Measurements from ENCODE around the gene RBBP8NL. TPM values are rescaled to one million over a fixed set of nuclear protein-coding genes. Genes with fewer than 3 reads are reported as not detected.

Gene RBBP8NL
- total RNA-seq, 2 donors from 2014 or later, result 0.40 TPM; not detected in 1

- H3K4me3 Mint-ChIP-seq, result no peak overlapping the region
- no peak for DNase-seq
- no peak overlapping the region for H3K27ac ChIP-seq (ENCODE audit: low read depth, low read length)
- peaks cover 10% of the 10 kb centered on the region for H3K4me1 ChIP-seq (ENCODE audit: control insufficient read depth, insufficient read depth, low read length)
- H3K27ac Mint-ChIP-seq, result no peak overlapping the region
- TF ChIP-seq, protein P1, sequence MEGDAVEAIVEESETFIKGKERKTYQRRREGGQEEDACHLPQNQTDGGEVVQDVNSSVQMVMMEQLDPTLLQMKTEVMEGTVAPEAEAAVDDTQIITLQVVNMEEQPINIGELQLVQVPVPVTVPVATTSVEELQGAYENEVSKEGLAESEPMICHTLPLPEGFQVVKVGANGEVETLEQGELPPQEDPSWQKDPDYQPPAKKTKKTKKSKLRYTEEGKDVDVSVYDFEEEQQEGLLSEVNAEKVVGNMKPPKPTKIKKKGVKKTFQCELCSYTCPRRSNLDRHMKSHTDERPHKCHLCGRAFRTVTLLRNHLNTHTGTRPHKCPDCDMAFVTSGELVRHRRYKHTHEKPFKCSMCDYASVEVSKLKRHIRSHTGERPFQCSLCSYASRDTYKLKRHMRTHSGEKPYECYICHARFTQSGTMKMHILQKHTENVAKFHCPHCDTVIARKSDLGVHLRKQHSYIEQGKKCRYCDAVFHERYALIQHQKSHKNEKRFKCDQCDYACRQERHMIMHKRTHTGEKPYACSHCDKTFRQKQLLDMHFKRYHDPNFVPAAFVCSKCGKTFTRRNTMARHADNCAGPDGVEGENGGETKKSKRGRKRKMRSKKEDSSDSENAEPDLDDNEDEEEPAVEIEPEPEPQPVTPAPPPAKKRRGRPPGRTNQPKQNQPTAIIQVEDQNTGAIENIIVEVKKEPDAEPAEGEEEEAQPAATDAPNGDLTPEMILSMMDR (conservative IDR thresholded peaks at IDR 0.05), result no peak
- no peak overlapping the region for H3K9ac ChIP-seq (ENCODE audit: extremely low read depth, low read length, poor library complexity, severe bottlenecking)
- H3K27me3 ChIP-seq (ENCODE audit: control insufficient read depth, insufficient read depth, low read length, poor library complexity, severe bottlenecking), result peaks cover 9% of the 10 kb centered on the region
- no peak overlapping the region for H3K4me3 ChIP-seq (ENCODE audit: low read length)
- no peaks in the 10 kb centered on the region for H3K9me3 Mint-ChIP-seq
- H3K4me1 Mint-ChIP-seq, result peaks cover 15% of the 10 kb centered on the region
- peaks cover 3% of the 10 kb centered on the region for H3K27me3 Mint-ChIP-seq (ENCODE audit: insufficient read depth)
- H3K36me3 ChIP-seq (ENCODE audit: control insufficient read depth, insufficient read depth, low read length), result no peaks in the 10 kb centered on the region
- 80 to 93% methylated on average over 3 to 23 of the region's 23 CpGs for WGBS, 2 experiments (ENCODE audit: insufficient coverage in 1 of 2, insufficient read length in 1 of 2)
- no peaks in the 10 kb centered on the region for H3K9me3 ChIP-seq (ENCODE audit: control insufficient read depth, low read length)
- H3K36me3 Mint-ChIP-seq (ENCODE audit: low read depth), result no peaks in the 10 kb centered on the region
These were observed 2.3 kb upstream of the RBBP8NL start for GRCh38 chr20:62429455-62430310.

DNA sequence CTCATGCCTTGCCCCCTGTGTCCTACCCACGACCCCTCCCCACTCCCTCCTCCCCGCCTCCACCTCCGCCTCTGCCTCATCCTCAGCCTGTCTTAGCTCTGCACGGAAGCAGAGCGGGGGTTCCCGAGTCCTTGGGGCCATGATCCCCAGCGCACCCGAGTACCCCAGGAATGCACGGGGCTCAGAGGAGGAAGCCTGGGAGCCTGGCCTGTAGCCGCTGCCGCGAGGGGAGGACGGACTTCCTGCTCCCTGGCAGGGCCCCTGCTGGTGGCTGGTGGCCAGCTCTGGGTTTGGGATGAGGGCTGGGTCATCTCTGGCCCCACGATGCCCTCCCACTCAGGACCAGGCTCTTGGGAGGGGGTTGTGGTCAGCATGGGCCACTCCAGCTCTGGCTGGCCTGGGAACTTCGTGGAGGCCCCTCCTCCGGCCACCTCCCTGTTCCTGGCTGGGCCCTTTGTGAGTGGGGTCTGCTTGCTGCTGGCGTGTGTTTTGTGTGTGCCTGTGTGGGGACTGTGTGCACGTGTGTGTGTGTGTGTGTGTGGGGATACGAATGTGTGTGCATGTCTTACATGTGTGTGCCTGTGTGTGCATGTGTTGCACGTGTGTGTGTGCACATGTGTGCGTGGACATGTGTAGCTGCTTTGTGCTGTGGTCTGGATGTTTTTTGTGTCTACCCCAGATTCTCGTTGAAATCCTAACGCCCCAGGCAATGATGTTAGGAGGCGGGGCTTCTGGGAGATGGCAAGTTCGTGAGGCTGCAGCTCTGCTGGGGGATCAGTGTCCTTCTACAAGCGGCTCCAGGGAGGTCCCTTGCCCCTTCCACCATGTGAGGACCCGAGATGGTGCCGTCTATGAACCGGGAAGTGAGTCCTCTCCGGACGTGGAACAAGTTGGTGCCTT, 1.3 kb upstream of the RBBP8NL start:
- H3K36me3 Mint-ChIP-seq (ENCODE audit: low read depth), result no peaks in the 10 kb centered on the region
- Histone ChIP-seq H3K9me3 (ENCODE audit: control insufficient read depth, low read length) (no peaks in the 10 kb centered on the region), H3K27me3 (ENCODE audit: control insufficient read depth, insufficient read depth, low read length, poor library complexity, severe bottlenecking) (peaks cover 9% of the 10 kb centered on the region), H3K4me3 (ENCODE audit: low read length) (no peak overlapping the region), H3K4me1 (ENCODE audit: control insufficient read depth, insufficient read depth, low read length) (peaks cover 10% of the 10 kb centered on the region), H3K36me3 (ENCODE audit: control insufficient read depth, insufficient read depth, low read length) (no peaks in the 10 kb centered on the region), H3K27ac (ENCODE audit: low read depth, low read length) (no peak overlapping the region), H3K9ac (ENCODE audit: extremely low read depth, low read length, poor library complexity, severe bottlenecking) (no peak overlapping the region)
- no peak overlapping the region for H3K4me3 Mint-ChIP-seq
- no peaks in the 10 kb centered on the region for H3K9me3 Mint-ChIP-seq
- WGBS, 2 experiments (ENCODE audit: insufficient coverage in 1 of 2, insufficient read length in 1 of 2), result 90 to 93% methylated on average over 16 to 31 of the region's 31 CpGs
- H3K27me3 Mint-ChIP-seq (ENCODE audit: insufficient read depth), result peaks cover 3% of the 10 kb centered on the region
- H3K27ac Mint-ChIP-seq, result no peak overlapping the region
- H3K4me1 Mint-ChIP-seq, result peaks cover 15% of the 10 kb centered on the region
- TF ChIP-seq, protein P1 (conservative IDR thresholded peaks at IDR 0.05), result peak; percentile 10
- no peak for DNase-seq

DNA sequence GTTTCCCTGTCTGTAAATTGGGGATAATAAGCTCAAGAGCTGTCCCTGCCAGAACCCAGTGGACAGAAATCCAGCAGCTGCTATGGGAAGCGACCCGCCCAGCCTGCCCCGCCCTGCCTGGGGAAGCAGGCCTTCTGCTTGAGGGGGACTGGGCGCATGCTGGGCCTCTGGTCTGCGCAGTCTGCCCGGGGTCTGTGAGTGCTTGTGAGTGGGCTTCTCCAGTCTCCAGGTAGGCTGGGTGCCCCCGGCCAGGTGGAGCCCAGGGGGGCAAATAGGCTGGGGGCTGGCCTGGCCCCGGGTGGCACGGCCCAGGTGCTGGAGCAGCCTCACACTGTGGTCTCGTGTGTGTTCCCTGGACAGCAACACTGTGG, 648 bp upstream of the RBBP8NL start:
- H3K9ac ChIP-seq (ENCODE audit: extremely low read depth, low read length, poor library complexity, severe bottlenecking), result no peak overlapping the region
- H3K27me3 ChIP-seq (ENCODE audit: control insufficient read depth, insufficient read depth, low read length, poor library complexity, severe bottlenecking), result peaks cover 9% of the 10 kb centered on the region
- no peak for DNase-seq
- H3K27me3 Mint-ChIP-seq (ENCODE audit: insufficient read depth), result peaks cover 3% of the 10 kb centered on the region
- 92 to 100% methylated on average over 1 to 10 of the region's 10 CpGs for WGBS, 2 experiments (ENCODE audit: insufficient coverage in 1 of 2, insufficient read length in 1 of 2)
- no peaks in the 10 kb centered on the region for H3K36me3 Mint-ChIP-seq (ENCODE audit: low read depth)
- H3K9me3 Mint-ChIP-seq, result no peaks in the 10 kb centered on the region
- no peak overlapping the region for H3K4me3 ChIP-seq (ENCODE audit: low read length)
- H3K4me1 Mint-ChIP-seq, result peaks cover 15% of the 10 kb centered on the region
- H3K4me1 ChIP-seq (ENCODE audit: control insufficient read depth, insufficient read depth, low read length), result peaks cover 10% of the 10 kb centered on the region
- H3K4me3 Mint-ChIP-seq, result no peak overlapping the region
- no peak overlapping the region for H3K27ac ChIP-seq (ENCODE audit: low read depth, low read length)
- no peaks in the 10 kb centered on the region for H3K9me3 ChIP-seq (ENCODE audit: control insufficient read depth, low read length)
- no peaks in the 10 kb centered on the region for H3K36me3 ChIP-seq (ENCODE audit: control insufficient read depth, insufficient read depth, low read length)
- no peak overlapping the region for H3K27ac Mint-ChIP-seq
- TF ChIP-seq, protein P1 (conservative IDR thresholded peaks at IDR 0.05), result no peak
